ENCODE results near the gene RAB26.
"Not testable (repeated sequence)": the region's sequence is repeated elsewhere in the genome, so short reads cannot be mapped to it uniquely, and the experiment has no call there.

- not testable (repeated sequence) for TF ChIP-seq CTCF, POLR2A (IDR thresholded peaks at IDR 0.05)
Measured at GRCh38 chr16:2114885-2115590, 33.4 kb upstream of the RAB26 start.
